OCI-LY7 (cell line): Measurements from ENCODE around the gene AGFG2.

Experiments
- EZH2phosphoT487 ChIP-seq: fragments of 200-600 bp; sonication (generic); IDR thresholded peaks from 2 replicates; pipeline ENCODE4 v1.6.1; 2018; ENCODE audit warnings: low read depth, borderline replicate concordance, mild to moderate bottlenecking, mixed run types, antibody characterized with exemption, low read length, moderate library complexity, mixed read lengths
- TF ChIP-seq, protein P1 (sequence below): fragments of 200-600 bp; sonication (generic); conservative IDR thresholded peaks from 2 replicates; pipeline ENCODE4 v1.5.1; 2014; ENCODE audit warnings: mild to moderate bottlenecking, antibody characterized with exemption, low read length, moderate library complexity, mixed read lengths

- TF ChIP-seq, protein P1, sequence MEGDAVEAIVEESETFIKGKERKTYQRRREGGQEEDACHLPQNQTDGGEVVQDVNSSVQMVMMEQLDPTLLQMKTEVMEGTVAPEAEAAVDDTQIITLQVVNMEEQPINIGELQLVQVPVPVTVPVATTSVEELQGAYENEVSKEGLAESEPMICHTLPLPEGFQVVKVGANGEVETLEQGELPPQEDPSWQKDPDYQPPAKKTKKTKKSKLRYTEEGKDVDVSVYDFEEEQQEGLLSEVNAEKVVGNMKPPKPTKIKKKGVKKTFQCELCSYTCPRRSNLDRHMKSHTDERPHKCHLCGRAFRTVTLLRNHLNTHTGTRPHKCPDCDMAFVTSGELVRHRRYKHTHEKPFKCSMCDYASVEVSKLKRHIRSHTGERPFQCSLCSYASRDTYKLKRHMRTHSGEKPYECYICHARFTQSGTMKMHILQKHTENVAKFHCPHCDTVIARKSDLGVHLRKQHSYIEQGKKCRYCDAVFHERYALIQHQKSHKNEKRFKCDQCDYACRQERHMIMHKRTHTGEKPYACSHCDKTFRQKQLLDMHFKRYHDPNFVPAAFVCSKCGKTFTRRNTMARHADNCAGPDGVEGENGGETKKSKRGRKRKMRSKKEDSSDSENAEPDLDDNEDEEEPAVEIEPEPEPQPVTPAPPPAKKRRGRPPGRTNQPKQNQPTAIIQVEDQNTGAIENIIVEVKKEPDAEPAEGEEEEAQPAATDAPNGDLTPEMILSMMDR = no peak
- no peak for TF ChIP-seq EZH2phosphoT487
These were observed 43.1 kb downstream of the AGFG2 start for GRCh38 chr7:100582041-100582579.
